Gastroesophageal sphincter (tissue), 4 donors: ENCODE data around the gene FOXN3. TPM values are rescaled to one million over a fixed set of nuclear protein-coding genes. Genes with fewer than 3 reads are reported as not detected.

ENCODE experiments used
- ATAC-seq: fragments of 150-250 bp; one replicate; pipeline ENCODE4 v1.9.1; 2016; ENCODE audit warnings: mild to moderate bottlenecking, moderate library complexity
- H3K27ac ChIP-seq, 4 donors: fragments of 200-600 bp; sonication (generic) in 3 of 4; 1 replicate in 3 of 4; 2 replicates in 1 of 4; pipeline ENCODE4 v1.5.1; 2016 to 2019
- H3K27me3 ChIP-seq: fragments of 200-600 bp; sonication (generic); one replicate; pipeline ENCODE4 v1.5.1; 2019
- H3K36me3 ChIP-seq, 2 donors: fragments of 200-600 bp; sonication (generic); one replicate each; pipeline ENCODE4 v1.5.1; 2019; ENCODE audit warnings: control low read depth in 1 of 2
- H3K4me1 ChIP-seq, 3 donors: fragments of 200-600 bp; sonication (generic); 1 replicate in 2 of 3; 2 replicates in 1 of 3; pipeline ENCODE4 v1.5.1; 2016 to 2019; ENCODE audit warnings: control low read depth in 2 of 3
- H3K4me3 ChIP-seq, 2 donors: fragments of 200-600 bp; sonication (generic); one replicate each; pipeline ENCODE4 v1.5.1; 2019; ENCODE audit warnings: mild to moderate bottlenecking in 1 of 2, moderate library complexity in 1 of 2
- H3K9me3 ChIP-seq, 3 donors: fragments of 200-600 bp; sonication (generic); one replicate each; pipeline ENCODE4 v1.5.1; 2017 to 2019; ENCODE audit warnings: control low read depth in 2 of 3
- EP300 ChIP-seq: sonication (generic); formaldehyde crosslinking; IDR thresholded peaks from one replicate; pipeline ENCODE4 v1.6.1; 2017; ENCODE audit warnings: antibody characterized with exemption, mild to moderate bottlenecking
- POLR2A ChIP-seq, 2 donors: fragments of 450-650 bp; IDR thresholded peaks; one replicate each; pipeline ENCODE4 v1.6.1; 2017; ENCODE audit warnings: antibody characterized with exemption in 2 of 2, mild to moderate bottlenecking in 2 of 2, moderate library complexity in 1 of 2
- POLR2AphosphoS5 ChIP-seq: sonication (generic); formaldehyde crosslinking; IDR thresholded peaks from one replicate; pipeline ENCODE4 v1.6.1; 2017; ENCODE audit warnings: antibody characterized with exemption
- WGBS, 2 donors: methylation state at CpG; one replicate each; pipeline ENCODE4 v1.1.5; 2018; ENCODE audit warnings: low coverage in 1 of 2; 5-methylcytosine and 5-hydroxymethylcytosine counted together
- total RNA-seq, 4 donors: library from RNA; depleted of rRNA; stranded (reverse); fragments of >200 nt; gene quantifications; one replicate each; pipeline ENCODE4 v1.1.0, GENCODE V29; 2016
- TF ChIP-seq, protein P1 (sequence below), 4 experiments: fragments of 200-600 bp in 2 of 4; fragments of 450-650 bp in 2 of 4; sonication (generic) in 1 of 4; IDR thresholded peaks; one replicate each; pipeline ENCODE4 v1.5.1; 2017 to 2019; ENCODE audit warnings: antibody characterized with exemption in 4 of 4, mild to moderate bottlenecking in 2 of 4, moderate library complexity in 2 of 4

FOXN3 gene
- total RNA-seq, 4 donors from 2014 or later, result 116 to 172 (median 136) TPM

DNA sequence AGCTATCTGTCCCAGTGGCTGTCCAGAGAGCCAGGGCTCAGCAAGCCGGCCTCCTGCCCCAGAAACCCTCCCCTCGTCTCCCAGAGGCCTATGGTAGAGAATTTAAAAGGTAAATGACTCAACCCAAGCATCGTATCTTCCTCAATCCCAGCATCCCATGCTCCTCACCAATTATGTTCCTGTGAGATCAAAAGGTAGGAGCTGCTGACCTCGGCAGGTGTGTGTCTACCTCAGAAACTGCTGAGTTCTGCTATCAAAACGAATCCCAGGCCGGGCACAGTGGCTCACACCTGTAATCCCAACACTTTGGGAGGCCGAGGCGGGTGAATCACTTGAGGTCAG, 49.3 kb downstream of the FOXN3 start:
- Histone ChIP-seq H3K4me3 (no peak overlapping the region), H3K9me3 (no peaks in the 10 kb centered on the region), H3K4me1 (peaks cover 0 to 89% (median 32%) of the 10 kb centered on the region in 3 donors), H3K36me3 (no peaks in the 10 kb centered on the region), H3K27me3 (no peaks in the 10 kb centered on the region), H3K27ac (no peak overlapping the region)
- ATAC-seq, result no peak
- 75 to 92% methylated on average over 2 to 8 of the region's 8 CpGs for WGBS, 2 donors
- TF ChIP-seq EP300 (no peak), POLR2AphosphoS5 (no peak), POLR2A (IDR thresholded peaks at IDR 0.05) (no peak)
- TF ChIP-seq, protein P1, sequence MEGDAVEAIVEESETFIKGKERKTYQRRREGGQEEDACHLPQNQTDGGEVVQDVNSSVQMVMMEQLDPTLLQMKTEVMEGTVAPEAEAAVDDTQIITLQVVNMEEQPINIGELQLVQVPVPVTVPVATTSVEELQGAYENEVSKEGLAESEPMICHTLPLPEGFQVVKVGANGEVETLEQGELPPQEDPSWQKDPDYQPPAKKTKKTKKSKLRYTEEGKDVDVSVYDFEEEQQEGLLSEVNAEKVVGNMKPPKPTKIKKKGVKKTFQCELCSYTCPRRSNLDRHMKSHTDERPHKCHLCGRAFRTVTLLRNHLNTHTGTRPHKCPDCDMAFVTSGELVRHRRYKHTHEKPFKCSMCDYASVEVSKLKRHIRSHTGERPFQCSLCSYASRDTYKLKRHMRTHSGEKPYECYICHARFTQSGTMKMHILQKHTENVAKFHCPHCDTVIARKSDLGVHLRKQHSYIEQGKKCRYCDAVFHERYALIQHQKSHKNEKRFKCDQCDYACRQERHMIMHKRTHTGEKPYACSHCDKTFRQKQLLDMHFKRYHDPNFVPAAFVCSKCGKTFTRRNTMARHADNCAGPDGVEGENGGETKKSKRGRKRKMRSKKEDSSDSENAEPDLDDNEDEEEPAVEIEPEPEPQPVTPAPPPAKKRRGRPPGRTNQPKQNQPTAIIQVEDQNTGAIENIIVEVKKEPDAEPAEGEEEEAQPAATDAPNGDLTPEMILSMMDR (IDR thresholded peaks at IDR 0.05), result no peak

GRCh38 chr14:89366864-89367778, 49.9 kb downstream of the FOXN3 start:
- Histone ChIP-seq H3K27ac (peak overlapping the region in 1 of 4 donors; percentile 15), H3K36me3 (no peaks in the 10 kb centered on the region), H3K4me3 (no peak overlapping the region), H3K4me1 (peaks cover 0 to 85% (median 33%) of the 10 kb centered on the region in 3 donors), H3K9me3 (no peaks in the 10 kb centered on the region), H3K27me3 (no peaks in the 10 kb centered on the region)
- TF ChIP-seq, protein P1 (IDR thresholded peaks at IDR 0.05), result no peak
- TF ChIP-seq POLR2AphosphoS5, result no peak
- no peak for TF ChIP-seq EP300
- TF ChIP-seq POLR2A (IDR thresholded peaks at IDR 0.05), result no peak
- 49 to 64% methylated on average over 4 to 13 of the region's 19 CpGs for WGBS, 2 donors
- ATAC-seq, result peak; percentile 57

GRCh38 chr14:89365061-89365801, 51.8 kb downstream of the FOXN3 start:
- peak; percentile 31 for ATAC-seq
- Histone ChIP-seq H3K27me3 (no peaks in the 10 kb centered on the region), H3K9me3 (no peaks in the 10 kb centered on the region), H3K36me3 (no peaks in the 10 kb centered on the region), H3K4me1 (peaks cover 0 to 71% (median 29%) of the 10 kb centered on the region in 3 donors), H3K27ac (peak overlapping the region in 1 of 4 donors; percentile 29), H3K4me3 (no peak overlapping the region)
- 54 to 55% methylated on average over 12 to 13 of the region's 13 CpGs for WGBS, 2 donors
- no peak for TF ChIP-seq POLR2A (IDR thresholded peaks at IDR 0.05)
- TF ChIP-seq, protein P1 (IDR thresholded peaks at IDR 0.05), result no peak
- TF ChIP-seq POLR2AphosphoS5, result no peak
- TF ChIP-seq EP300, result no peak

DNA sequence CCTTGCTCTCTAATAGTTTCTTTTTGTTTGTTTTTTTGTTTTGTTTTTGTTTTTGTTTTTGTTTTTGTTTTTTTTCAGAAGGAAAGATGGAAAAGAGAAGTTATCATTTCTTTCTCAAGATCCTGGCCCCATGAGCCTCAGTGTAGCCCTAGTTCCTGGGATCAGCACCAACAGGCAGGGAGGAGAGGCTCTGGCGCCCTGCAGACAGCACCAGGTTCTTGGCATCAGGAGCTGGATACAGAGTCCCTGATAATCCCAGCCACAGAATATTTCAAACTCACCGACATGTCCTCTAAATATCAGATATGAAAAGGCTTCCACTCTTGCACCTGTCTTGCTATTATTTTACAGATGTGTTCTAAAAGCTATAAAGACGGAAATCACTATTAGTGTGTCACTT, 52.7 kb downstream of the FOXN3 start:
- TF ChIP-seq POLR2A (IDR thresholded peaks at IDR 0.05) (no peak), POLR2AphosphoS5 (no peak), EP300 (no peak)
- TF ChIP-seq, protein P1 (IDR thresholded peaks at IDR 0.05), result no peak
- ATAC-seq, result no peak
- no peak overlapping the region for H3K4me3 ChIP-seq
- H3K27ac ChIP-seq, result no peak overlapping the region
- H3K9me3 ChIP-seq, result no peaks in the 10 kb centered on the region
- H3K27me3 ChIP-seq, result no peaks in the 10 kb centered on the region
- WGBS, 2 donors, result 75 to 87% methylated on average over 2 to 3 of the region's 3 CpGs
- no peaks in the 10 kb centered on the region for H3K36me3 ChIP-seq
- H3K4me1 ChIP-seq, result peaks cover 0 to 71% (median 38%) of the 10 kb centered on the region in 3 donors
